ENCODE measurements around the gene C11orf68.
A peak's percentile ranks its signal among the peaks of the same experiment; 100 is the strongest.
"Not testable (repeated sequence)": the region's sequence is repeated elsewhere in the genome, so short reads cannot be mapped to it uniquely, and the experiment has no call there.

Gene C11orf68

GRCh38 chr11:65896034-65896999, 22.5 kb downstream of the C11orf68 start:
- in situ Hi-C loops (cut with MboI; ENCODE audit: low pct_unique_long_range_greater_than_20kb, low sequenced_read_pairs), result no loop called here
- no peak for DNase-seq

GRCh38 chr11:65895482-65895981, 23.3 kb downstream of the C11orf68 start:
- in situ Hi-C loops (cut with MboI; ENCODE audit: low pct_unique_long_range_greater_than_20kb, low sequenced_read_pairs), result no loop called here
- DNase-seq, result no peak

GRCh38 chr11:65894034-65894591, 24.7 kb downstream of the C11orf68 start:
- in situ Hi-C loops (cut with MboI; ENCODE audit: low pct_unique_long_range_greater_than_20kb, low sequenced_read_pairs), result no loop called here
- peak; percentile 56 for DNase-seq

- in situ Hi-C loops (cut with MboI; ENCODE audit: low pct_unique_long_range_greater_than_20kb, low sequenced_read_pairs), result no loop called here
- no peak for DNase-seq
Observed at GRCh38 chr11:65892661-65893317, 26.1 kb downstream of the C11orf68 start.

- DNase-seq; in situ Hi-C loops (cut with MboI; ENCODE audit: low pct_unique_long_range_greater_than_20kb, low sequenced_read_pairs): not testable (repeated sequence)
Observed at GRCh38 chr11:65892137-65892540, 26.7 kb downstream of the C11orf68 start.

GRCh38 chr11:65891219-65892136, 27.4 kb downstream of the C11orf68 start:
- peak; percentile 77 for DNase-seq
- in situ Hi-C loops (cut with MboI; ENCODE audit: low pct_unique_long_range_greater_than_20kb, low sequenced_read_pairs), result no loop called here

- in situ Hi-C loops (cut with MboI; ENCODE audit: low pct_unique_long_range_greater_than_20kb, low sequenced_read_pairs), result no loop called here
- DNase-seq, result peak; percentile 97
Observed at GRCh38 chr11:65890324-65891218, 28.3 kb downstream of the C11orf68 start, which contains the start of gene CCDC85B. Gene CCDC85B (plus strand): TSS chr11:65890673. CDS start chr11:65890784, 111 bp downstream.

GRCh38 chr11:65888163-65888814, 30.6 kb downstream of the C11orf68 start, which contains the start of gene FIBP:
Gene FIBP (minus strand): TSS chr11:65888471. CDS start chr11:65888418, 53 bp downstream.
- DNase-seq, result peak; percentile 95
- in situ Hi-C loops (cut with MboI; ENCODE audit: low pct_unique_long_range_greater_than_20kb, low sequenced_read_pairs), result no loop called here

- no peak for DNase-seq
- in situ Hi-C loops (cut with MboI; ENCODE audit: low pct_unique_long_range_greater_than_20kb, low sequenced_read_pairs), result no loop called here
Observed at GRCh38 chr11:65887723-65888162, 31.1 kb downstream of the C11orf68 start.

- DNase-seq, result no peak
- in situ Hi-C loops (cut with MboI; ENCODE audit: low pct_unique_long_range_greater_than_20kb, low sequenced_read_pairs), result no loop called here
Observed at GRCh38 chr11:65886826-65887722, 31.8 kb downstream of the C11orf68 start.

- no peak for DNase-seq
- in situ Hi-C loops (cut with MboI; ENCODE audit: low pct_unique_long_range_greater_than_20kb, low sequenced_read_pairs), result no loop called here
Observed at GRCh38 chr11:65885808-65886536, 32.9 kb downstream of the C11orf68 start.

- DNase-seq, result no peak
- in situ Hi-C loops (cut with MboI; ENCODE audit: low pct_unique_long_range_greater_than_20kb, low sequenced_read_pairs), result no loop called here
Observed at GRCh38 chr11:65885231-65885630, 33.6 kb downstream of the C11orf68 start.

- in situ Hi-C loops (cut with MboI; ENCODE audit: low pct_unique_long_range_greater_than_20kb, low sequenced_read_pairs), result no loop called here
Observed at GRCh38 chr11:65884716-65885092, 34.2 kb downstream of the C11orf68 start.

GRCh38 chr11:65883786-65884715, 34.8 kb downstream of the C11orf68 start:
- no peak for DNase-seq
- in situ Hi-C loops (cut with MboI; ENCODE audit: low pct_unique_long_range_greater_than_20kb, low sequenced_read_pairs), result no loop called here

More at GRCh38 chr11:65884716-65885092, 34.2 kb downstream of the C11orf68 start:
- peak; percentile 80 for DNase-seq

All from KBM-7 (cell line).